ENCODE results near the gene ZBTB2. TPM values are rescaled to one million over a fixed set of nuclear protein-coding genes. Genes with fewer than 3 reads are reported as not detected.

The ZBTB2 gene
- total RNA-seq, 3 donors from 2014 or later = 8.1 to 13.3 (median 11.0) TPM

- DNase-seq (no peak), ATAC-seq (no peak)
- Histone ChIP-seq H3K36me3 (ENCODE audit: low read depth) (no peaks in the 10 kb centered on the region), H3K4me3 (no peak overlapping the region), H3K4me1 (ENCODE audit: low read depth) (no peaks in the 10 kb centered on the region), H3K9me3 (no peaks in the 10 kb centered on the region)
- intact Hi-C loops (cut with DNase I, micrococcal nuclease) = no loop called here
- TF ChIP-seq CTCF (IDR thresholded peaks at IDR 0.05) = no peak
Measured at GRCh38 chr6:151412909-151413308, 21.6 kb upstream of the ZBTB2 start.

- intact Hi-C loops (cut with DNase I, micrococcal nuclease) = no loop called here
- no peak for ATAC-seq
- no peaks in the 10 kb centered on the region for H3K36me3 ChIP-seq (ENCODE audit: low read depth)
Measured at GRCh38 chr6:151409679-151410078, 18.3 kb upstream of the ZBTB2 start.

GRCh38 chr6:151409260-151409659 lies 17.9 kb upstream of the ZBTB2 start:
- Histone ChIP-seq H3K9me3 (no peaks in the 10 kb centered on the region), H3K36me3 (ENCODE audit: low read depth) (no peaks in the 10 kb centered on the region), H3K4me1 (ENCODE audit: low read depth) (no peaks in the 10 kb centered on the region), H3K4me3 (no peak overlapping the region)
- TF ChIP-seq CTCF (IDR thresholded peaks at IDR 0.05) = no peak
- no peak for ATAC-seq
- no peak for DNase-seq
- intact Hi-C loops (cut with DNase I, micrococcal nuclease) = no loop called here

More at GRCh38 chr6:151409679-151410078, 18.3 kb upstream of the ZBTB2 start:
- no peak for DNase-seq
- Histone ChIP-seq H3K4me3 (no peak overlapping the region), H3K4me1 (ENCODE audit: low read depth) (no peaks in the 10 kb centered on the region), H3K9me3 (no peaks in the 10 kb centered on the region)
- TF ChIP-seq CTCF (IDR thresholded peaks at IDR 0.05) = no peak

- no peaks in the 10 kb centered on the region for H3K36me3 ChIP-seq (ENCODE audit: low read depth)
- DNase-seq (no peak), ATAC-seq (no peak)
- TF ChIP-seq CTCF (IDR thresholded peaks at IDR 0.05) = no peak
- intact Hi-C loops (cut with DNase I, micrococcal nuclease) = no loop called here
- H3K9me3 ChIP-seq = no peaks in the 10 kb centered on the region
- H3K4me3 ChIP-seq = no peak overlapping the region
- no peaks in the 10 kb centered on the region for H3K4me1 ChIP-seq (ENCODE audit: low read depth)
Measured at GRCh38 chr6:151408858-151409257, 17.5 kb upstream of the ZBTB2 start.

GRCh38 chr6:151403919-151404308 lies 12.6 kb upstream of the ZBTB2 start:
- intact Hi-C loops (cut with DNase I, micrococcal nuclease) = no loop called here
- TF ChIP-seq CTCF (IDR thresholded peaks at IDR 0.05) = no peak
- H3K4me1 ChIP-seq (ENCODE audit: low read depth) = no peaks in the 10 kb centered on the region

GRCh38 chr6:151402228-151402627 lies 10.9 kb upstream of the ZBTB2 start:
- ATAC-seq (no peak), DNase-seq (no peak)
- intact Hi-C loops (cut with DNase I, micrococcal nuclease) = no loop called here

More at GRCh38 chr6:151403919-151404308, 12.6 kb upstream of the ZBTB2 start:
- ATAC-seq = no peak
- Histone ChIP-seq H3K36me3 (ENCODE audit: low read depth) (no peaks in the 10 kb centered on the region), H3K9me3 (no peaks in the 10 kb centered on the region), H3K4me3 (no peak overlapping the region)
- no peak for DNase-seq

More at GRCh38 chr6:151402228-151402627, 10.9 kb upstream of the ZBTB2 start:
- Histone ChIP-seq H3K4me1 (ENCODE audit: low read depth) (no peaks in the 10 kb centered on the region), H3K36me3 (ENCODE audit: low read depth) (no peaks in the 10 kb centered on the region), H3K9me3 (no peaks in the 10 kb centered on the region), H3K4me3 (no peak overlapping the region)
- no peak for TF ChIP-seq CTCF (IDR thresholded peaks at IDR 0.05)
